Keratinocyte (primary cell): ENCODE results near the gene XCR1. TPM values are rescaled to one million over a fixed set of nuclear protein-coding genes. Genes with fewer than 3 reads are reported as not detected.
"Not testable (repeated sequence)": the region's sequence is repeated elsewhere in the genome, so short reads cannot be mapped to it uniquely, and the experiment has no call there.

Source experiments
- DNase-seq: peaks from one replicate; pipeline ENCODE4 v3.0.0-alpha.2; 2011; ENCODE audit warnings: low read depth, missing footprints, low spot score
- FAIRE-seq: peaks from 2 replicates; lab custom pipeline; 2011; peaks lifted over from hg19 to GRCh38; lab: Jason Lieb, UNC
- H2AFZ ChIP-seq: 2 replicates; pipeline ENCODE4 v1.6.0; 2012; ENCODE audit warnings: low read length, control low read depth, inconsistent platforms; ENCODE audit not compliant: control insufficient read depth
- H3K27ac ChIP-seq: 2 replicates; pipeline ENCODE4 v1.5.1; 2011; ENCODE audit warnings: low read length; ENCODE audit not compliant: control insufficient read depth, insufficient read depth
- H3K27me3 ChIP-seq: 3 replicates; pipeline ENCODE4 v1.6.0; 2011; ENCODE audit warnings: low read length; ENCODE audit not compliant: control insufficient read depth, insufficient read depth; ENCODE audit errors: extremely low read depth
- H3K36me3 ChIP-seq, 2 experiments: 2 replicates in 1 of 2; 3 replicates in 1 of 2; pipeline ENCODE4 v1.5.1; 2011; ENCODE audit warnings: low read length in 2 of 2, mild to moderate bottlenecking in 1 of 2; ENCODE audit not compliant: control insufficient read depth in 2 of 2, insufficient read depth in 2 of 2; ENCODE audit errors: extremely low read depth in 1 of 2
- H3K4me1 ChIP-seq: 3 replicates; pipeline ENCODE4 v1.5.1; 2011; ENCODE audit warnings: low read length; ENCODE audit not compliant: control insufficient read depth, insufficient read depth; ENCODE audit errors: extremely low read depth
- H3K4me2 ChIP-seq: 3 replicates; pipeline ENCODE4 v1.6.0; 2011; ENCODE audit warnings: low read depth, low read length; ENCODE audit not compliant: control insufficient read depth, insufficient read depth; ENCODE audit errors: extremely low read depth
- H3K4me3 ChIP-seq, 3 experiments: fragments of 200-600 bp in 1 of 3; sonication (generic) in 1 of 3; 2 replicates in 2 of 3; 3 replicates in 1 of 3; pipeline ENCODE4 v1.5.1; 2011 to 2016; ENCODE audit warnings: low read length in 3 of 3, mild to moderate bottlenecking in 3 of 3, control low read depth in 2 of 3, inconsistent platforms in 1 of 3, low read depth in 1 of 3, mixed read lengths in 1 of 3, mixed run types in 1 of 3, moderate library complexity in 1 of 3; ENCODE audit not compliant: control insufficient read depth in 2 of 3, insufficient read depth in 2 of 3; ENCODE audit errors: extremely low read depth in 1 of 3
- H3K79me2 ChIP-seq: 2 replicates; pipeline ENCODE4 v1.6.0; 2012; ENCODE audit warnings: low read length; ENCODE audit not compliant: control insufficient read depth, insufficient read depth
- H3K9ac ChIP-seq: 3 replicates; pipeline ENCODE4 v1.6.0; 2011; ENCODE audit warnings: low read length; ENCODE audit not compliant: control insufficient read depth, insufficient read depth; ENCODE audit errors: extremely low read depth
- H3K9me1 ChIP-seq: 3 replicates; pipeline ENCODE4 v1.6.0; 2011; ENCODE audit warnings: low read length; ENCODE audit not compliant: control insufficient read depth, insufficient read depth; ENCODE audit errors: extremely low read depth
- H3K9me3 ChIP-seq: 2 replicates; pipeline ENCODE4 v1.5.1; 2012; ENCODE audit warnings: low read depth, low read length; ENCODE audit not compliant: control insufficient read depth
- H4K20me1 ChIP-seq: 3 replicates; pipeline ENCODE4 v1.6.0; 2011; ENCODE audit warnings: low read length; ENCODE audit not compliant: control insufficient read depth, insufficient read depth; ENCODE audit errors: extremely low read depth
- EZH2 ChIP-seq: IDR thresholded peaks from one replicate; pipeline ENCODE4 v1.6.1; 2012; ENCODE audit warnings: inconsistent platforms, mild to moderate bottlenecking, low read length, moderate library complexity
- dilution Hi-C: fragments of 300-500 bp; cut with MboI; formaldehyde crosslinking; loops from one replicate; pipeline ENCODE4 v1.7.0; 2020; ENCODE audit warnings: low sequenced_read_pairs; ENCODE audit not compliant: extremely low pct_ligation_motif_present
- polyA plus RNA-seq, 5 experiments: library from polyadenylated mRNA; depleted of rRNA in 3 of 5; stranded (reverse) in 3 of 5; stranded (forward) in 1 of 5; unstranded in 1 of 5; fragments of >200 nt; gene quantifications; 1 replicate in 1 of 5; 2 replicates in 3 of 5; 3 replicates in 1 of 5; pipeline versions ENCODE4 v1.2.1 to v1.2.3, GENCODE V29; 2011 to 2012; ENCODE audit warnings: missing spikeins in 2 of 5, low read depth in 1 of 5, low replicate concordance in 1 of 5
- TF ChIP-seq, protein P1 (sequence below), 3 experiments: IDR thresholded peaks in 1 of 3; conservative IDR thresholded peaks in 1 of 3; optimal IDR thresholded peaks in 1 of 3; 2 replicates in 2 of 3; 3 replicates in 1 of 3; pipeline versions ENCODE3 to v1.5.1; 2011; ENCODE audit warnings: low read length in 3 of 3, mild to moderate bottlenecking in 3 of 3, moderate library complexity in 2 of 3, control low read depth in 1 of 3, inconsistent platforms in 1 of 3; ENCODE audit not compliant: insufficient read depth in 2 of 3; ENCODE audit errors: extremely low read depth in 1 of 3

Gene XCR1
- polyA plus RNA-seq, 1 donor (not counting 4 experiments of a cell fraction or from before 2014, with no cell fraction given) = 0.01 TPM

DNA sequence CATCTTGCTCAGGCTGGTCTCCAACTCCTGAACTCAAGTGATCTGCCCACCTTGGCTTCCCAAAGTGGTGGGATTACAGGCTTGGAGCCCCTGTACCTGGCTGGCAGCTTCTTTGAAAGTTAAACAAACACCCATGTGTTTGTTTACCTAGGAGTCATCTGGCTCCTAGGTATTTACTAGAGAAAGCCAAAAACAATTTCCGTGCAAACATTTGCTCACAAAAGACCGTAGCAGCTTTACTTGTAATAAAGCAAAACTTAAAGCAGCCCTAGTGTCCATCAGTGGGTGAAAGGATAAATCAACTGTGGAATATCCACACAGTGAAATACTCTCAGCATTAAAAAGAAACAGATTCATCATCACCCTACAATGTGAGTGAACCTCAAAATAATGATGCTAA lies 29.4 kb upstream of the XCR1 start:
- dilution Hi-C loops = no loop called here
- H3K4me1 ChIP-seq = no peaks in the 10 kb centered on the region
- H4K20me1 ChIP-seq = no peaks in the 10 kb centered on the region
- H3K9me3 ChIP-seq = no peaks in the 10 kb centered on the region
- DNase-seq = no peak
- no peak for TF ChIP-seq EZH2
- TF ChIP-seq, protein P1, sequence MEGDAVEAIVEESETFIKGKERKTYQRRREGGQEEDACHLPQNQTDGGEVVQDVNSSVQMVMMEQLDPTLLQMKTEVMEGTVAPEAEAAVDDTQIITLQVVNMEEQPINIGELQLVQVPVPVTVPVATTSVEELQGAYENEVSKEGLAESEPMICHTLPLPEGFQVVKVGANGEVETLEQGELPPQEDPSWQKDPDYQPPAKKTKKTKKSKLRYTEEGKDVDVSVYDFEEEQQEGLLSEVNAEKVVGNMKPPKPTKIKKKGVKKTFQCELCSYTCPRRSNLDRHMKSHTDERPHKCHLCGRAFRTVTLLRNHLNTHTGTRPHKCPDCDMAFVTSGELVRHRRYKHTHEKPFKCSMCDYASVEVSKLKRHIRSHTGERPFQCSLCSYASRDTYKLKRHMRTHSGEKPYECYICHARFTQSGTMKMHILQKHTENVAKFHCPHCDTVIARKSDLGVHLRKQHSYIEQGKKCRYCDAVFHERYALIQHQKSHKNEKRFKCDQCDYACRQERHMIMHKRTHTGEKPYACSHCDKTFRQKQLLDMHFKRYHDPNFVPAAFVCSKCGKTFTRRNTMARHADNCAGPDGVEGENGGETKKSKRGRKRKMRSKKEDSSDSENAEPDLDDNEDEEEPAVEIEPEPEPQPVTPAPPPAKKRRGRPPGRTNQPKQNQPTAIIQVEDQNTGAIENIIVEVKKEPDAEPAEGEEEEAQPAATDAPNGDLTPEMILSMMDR (optimal IDR thresholded peaks at IDR 0.05 in 1 of 3, IDR thresholded peaks at IDR 0.05 in 1 of 3, conservative IDR thresholded peaks at IDR 0.05 in 1 of 3; ENCODE audit: extremely low read depth in 1 of 3, insufficient read depth in 2 of 3, low read length in 3 of 3) = no peak
- H3K4me2 ChIP-seq = no peak overlapping the region
- H3K79me2 ChIP-seq = no peaks in the 10 kb centered on the region
- H3K4me3 ChIP-seq = no peak overlapping the region
- H3K9ac ChIP-seq = no peak overlapping the region
- H2AFZ ChIP-seq = no peak overlapping the region
- no peak for FAIRE-seq
- H3K27me3 ChIP-seq = peaks cover 25% of the 10 kb centered on the region
- H3K36me3 ChIP-seq = no peaks in the 10 kb centered on the region
- no peaks in the 10 kb centered on the region for H3K9me1 ChIP-seq
- no peak overlapping the region for H3K27ac ChIP-seq

DNA sequence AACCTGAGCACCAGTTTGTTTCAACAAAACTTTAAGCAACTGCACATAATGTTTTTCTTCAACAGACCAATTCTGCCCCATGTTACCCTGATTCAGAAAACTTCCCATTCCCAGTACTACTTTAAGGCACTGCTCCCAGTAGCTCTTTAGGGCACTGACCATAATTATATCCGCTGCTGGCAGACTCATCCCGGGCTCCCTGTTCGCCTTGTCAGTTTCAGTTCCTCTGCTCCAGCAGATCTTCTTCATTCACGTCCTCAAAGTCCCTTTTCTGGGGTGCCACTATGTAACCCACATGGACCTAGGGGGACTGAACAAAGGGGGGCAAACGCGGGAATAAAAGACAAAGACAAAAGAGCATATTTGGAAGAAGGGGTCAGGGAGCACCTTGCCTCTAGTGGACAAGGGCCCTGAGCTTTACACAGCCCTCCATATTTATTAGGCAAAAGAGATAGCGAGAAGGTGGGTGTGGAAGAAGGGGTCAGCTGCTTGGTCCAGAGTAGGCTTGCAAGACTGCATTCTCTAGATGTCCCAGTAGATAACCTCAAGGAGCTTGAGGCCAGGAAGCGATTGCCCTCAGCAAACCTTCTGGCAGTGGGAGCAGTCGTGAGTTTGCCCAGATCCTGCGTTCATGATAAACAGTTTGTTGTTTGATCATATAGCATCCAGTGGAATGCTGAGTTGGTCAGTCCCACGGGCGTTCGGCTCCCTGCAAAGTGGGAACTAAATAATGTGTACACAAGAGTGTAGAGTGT lies 26.7 kb upstream of the XCR1 start:
- DNase-seq, H3K9ac ChIP-seq, FAIRE-seq, H2AFZ ChIP-seq, H3K4me2 ChIP-seq, H3K79me2 ChIP-seq, H3K9me1 ChIP-seq, H3K27ac ChIP-seq, H3K4me3 ChIP-seq, dilution Hi-C loops, H3K36me3 ChIP-seq, H3K4me1 ChIP-seq, H4K20me1 ChIP-seq, H3K9me3 ChIP-seq: not testable (repeated sequence)
- peaks cover 20% of the 10 kb centered on the region for H3K27me3 ChIP-seq

DNA sequence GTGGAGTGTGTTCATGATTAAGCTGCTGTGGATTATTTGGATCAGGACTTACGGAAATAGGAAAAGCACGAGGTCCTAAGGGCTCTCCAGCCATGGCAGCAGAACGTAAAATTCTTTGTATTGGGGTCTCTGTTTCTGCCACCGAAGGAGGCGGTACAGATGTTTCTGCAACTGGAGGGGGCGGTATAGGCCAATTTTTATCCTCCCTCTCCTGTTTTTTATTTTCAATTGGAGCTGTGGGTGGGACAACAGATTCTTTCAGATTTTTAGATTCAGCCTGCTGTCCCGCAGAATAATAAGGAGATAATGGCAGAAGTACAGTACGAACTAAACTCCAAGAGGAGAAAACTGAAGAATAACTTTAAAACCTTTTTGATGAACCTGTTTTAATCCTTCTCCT lies 26.0 kb upstream of the XCR1 start:
- H2AFZ ChIP-seq, H3K79me2 ChIP-seq, H3K4me2 ChIP-seq, H3K9me1 ChIP-seq, DNase-seq, H3K27ac ChIP-seq, H4K20me1 ChIP-seq, H3K9ac ChIP-seq, H3K4me3 ChIP-seq, FAIRE-seq, H3K4me1 ChIP-seq, H3K36me3 ChIP-seq, H3K9me3 ChIP-seq, dilution Hi-C loops: not testable (repeated sequence)
- H3K27me3 ChIP-seq = peaks cover 14% of the 10 kb centered on the region
